NCI-H82 (cell line): ENCODE results near the gene NUDT7.

Source experiments
- DNase-seq: peaks from one replicate; lab custom pipeline; 2025; lab: John Stamatoyannopoulos, UW

NUDT7 gene

GRCh38 chr16:77780378-77780837 lies 58.1 kb downstream of the NUDT7 start:
- DNase-seq: no peak

DNA sequence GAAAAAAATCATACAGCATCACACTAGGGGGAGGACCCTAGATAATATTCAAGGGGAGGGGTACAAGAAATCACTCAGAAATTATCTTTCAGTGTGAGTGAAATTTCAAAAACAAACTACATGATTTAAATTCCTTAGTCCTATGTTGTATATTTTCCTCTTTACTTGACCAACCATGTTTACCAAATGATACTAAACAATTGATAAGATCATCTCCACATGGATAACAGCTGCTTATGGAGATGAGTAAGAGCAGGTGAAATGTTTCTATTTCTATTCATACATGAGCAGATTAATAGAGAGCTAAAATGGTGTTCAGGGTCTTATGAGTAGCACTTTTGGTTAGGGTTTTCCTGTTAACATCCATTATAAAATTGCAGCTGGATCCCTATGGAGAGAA lies 58.8 kb downstream of the NUDT7 start:
- DNase-seq: no peak

DNA sequence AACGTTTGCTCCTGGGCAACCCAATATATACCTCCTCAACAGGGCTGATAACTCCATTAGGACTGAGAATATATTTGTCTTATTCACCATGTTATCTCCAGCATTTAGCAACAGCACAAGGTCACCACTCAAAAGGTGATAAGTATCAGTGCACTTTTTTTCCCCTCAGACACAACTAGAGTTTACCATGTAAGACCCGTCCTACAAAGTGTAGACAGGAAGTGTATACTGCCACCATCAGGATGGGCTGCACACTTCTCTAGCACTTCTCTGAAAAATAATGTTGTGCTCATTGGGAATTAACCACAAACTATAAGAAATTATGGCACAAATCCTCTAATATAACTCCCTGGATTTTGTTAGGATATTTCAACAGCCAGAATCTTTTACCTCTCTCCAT lies 60.4 kb downstream of the NUDT7 start:
- peak; percentile 74 for DNase-seq

DNA sequence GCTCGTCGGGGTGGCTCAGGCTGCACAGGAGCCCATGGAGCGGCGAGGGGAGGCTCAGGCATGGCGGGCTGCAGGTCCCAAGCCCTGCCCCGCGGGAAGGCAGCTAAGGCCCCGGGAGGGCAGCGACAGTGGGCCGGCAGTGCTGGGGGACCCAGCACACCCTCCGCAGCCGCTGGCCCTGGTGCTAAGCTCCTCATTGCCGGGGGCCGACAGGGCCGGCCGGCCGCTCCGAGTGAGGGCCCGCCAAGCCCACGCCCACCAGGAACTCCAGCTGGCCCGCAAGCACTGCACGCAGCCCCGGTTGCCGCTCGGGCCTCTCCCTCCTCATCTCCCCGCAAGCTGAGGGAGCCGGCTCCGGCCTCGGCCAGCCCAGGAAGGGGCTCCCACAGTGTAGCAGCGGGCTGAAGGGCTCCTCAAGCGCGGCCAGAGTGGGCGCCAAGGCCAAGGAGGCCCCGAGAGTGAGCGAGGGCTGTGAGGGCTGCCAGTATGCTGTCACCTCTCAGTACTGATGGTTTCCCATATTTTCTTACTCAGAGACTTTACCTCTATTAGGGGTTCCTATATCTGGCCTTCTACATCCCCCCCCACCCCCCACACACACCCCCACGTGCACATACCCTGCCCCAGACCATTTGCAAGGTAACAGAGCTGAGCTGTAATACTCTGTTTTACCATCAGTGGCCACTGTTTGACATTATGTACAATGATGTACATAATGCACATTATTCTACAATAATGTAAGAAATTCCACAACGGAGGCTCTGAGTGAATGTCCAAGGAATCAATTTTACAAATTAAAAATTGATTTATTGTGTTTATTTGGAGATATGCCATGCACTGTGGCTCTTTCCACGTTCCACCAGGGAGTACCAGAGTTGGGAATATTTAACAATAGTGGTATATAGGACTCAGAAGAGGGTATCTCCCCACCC lies 62.4 kb downstream of the NUDT7 start:
- peak; percentile 36 for DNase-seq

- DNase-seq: no peak
These were observed 63.1 kb downstream of the NUDT7 start for GRCh38 chr16:77785373-77785764.

DNA sequence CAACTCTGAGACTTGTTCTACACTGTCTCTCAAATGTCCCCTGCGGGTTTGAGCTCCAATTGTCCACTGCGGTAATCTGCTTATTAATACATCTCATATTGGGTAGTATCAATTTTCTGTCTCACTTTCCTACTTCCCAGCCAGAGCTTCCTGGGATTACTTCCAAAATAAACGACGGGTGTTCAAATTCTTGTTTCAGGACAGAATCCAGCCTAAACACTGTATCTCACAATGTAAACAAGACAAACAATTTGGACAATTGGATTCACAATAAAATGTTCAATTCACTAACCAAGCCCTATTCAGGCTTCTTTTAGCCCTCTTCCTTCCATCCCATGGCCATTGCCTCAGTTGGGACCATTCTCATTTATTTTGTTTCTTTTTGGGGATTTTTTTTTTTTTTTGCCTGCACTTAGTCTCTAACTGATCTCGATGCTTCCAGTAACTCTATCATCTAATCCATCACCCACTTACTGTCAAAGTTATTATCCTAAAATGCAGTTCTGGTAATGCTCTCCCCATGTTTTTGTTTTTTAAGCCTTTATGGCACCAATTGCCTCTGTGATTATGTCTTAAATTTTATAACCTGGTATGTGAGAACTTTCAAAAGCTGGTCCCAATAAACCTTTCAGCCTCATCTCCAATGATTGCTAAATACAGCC lies 64.0 kb downstream of the NUDT7 start:
- no peak for DNase-seq

- no peak for DNase-seq
These were observed 65.1 kb downstream of the NUDT7 start for GRCh38 chr16:77787452-77787851.

- peak; percentile 79 for DNase-seq
These were observed 66.1 kb downstream of the NUDT7 start, which contains the start of gene VAT1L for GRCh38 chr16:77788181-77789084. Gene VAT1L (plus strand): TSS chr16:77788564. CDS start chr16:77788683, 119 bp downstream.

GRCh38 chr16:77789085-77790008 lies 67.0 kb downstream of the NUDT7 start:
- peak; percentile 65 for DNase-seq

DNA sequence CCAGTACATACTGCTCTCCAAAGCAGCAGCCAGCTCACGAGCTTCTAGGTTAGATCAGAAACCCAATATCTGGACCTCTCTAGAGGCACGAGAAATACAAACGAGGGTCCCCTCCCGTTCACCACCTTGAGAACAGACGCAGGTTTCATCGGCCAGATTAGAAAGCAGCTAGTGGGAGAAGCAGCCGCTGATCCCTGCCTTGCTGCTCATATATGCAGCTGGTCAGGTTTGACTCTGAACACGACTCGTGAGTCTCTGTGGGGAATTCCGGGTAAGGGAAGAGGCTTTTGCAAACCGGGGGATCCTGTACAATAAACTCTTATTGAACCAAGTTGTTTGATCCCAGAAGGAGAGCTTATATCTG lies 67.7 kb downstream of the NUDT7 start:
- peak; percentile 76 for DNase-seq

GRCh38 chr16:77790912-77791311 lies 68.6 kb downstream of the NUDT7 start:
- peak; percentile 67 for DNase-seq
